OCI-LY7 (cell line): ENCODE measurements around the gene OST4. TPM values are rescaled to one million over a fixed set of nuclear protein-coding genes. Genes with fewer than 3 reads are reported as not detected.

Experiments used
- BruUV-seq: library from RNA; stranded (reverse); fragments of 400-500 nt; replicated peaks from 2 replicates; lab custom pipeline; 2021; lab: Mats Ljungman, UMichigan
- CTCF ChIA-PET: fragments of 300-600 bp; sonication (Branson Sonifier 250); formaldehyde crosslinking; loops from one replicate; lab custom pipeline; 2022; ENCODE audit warnings: antibody characterized with exemption; ENCODE audit not compliant: unreplicated experiment; lab: Charles Lee
- POLR2A ChIA-PET: fragments of 300-600 bp; sonication (Branson Sonifier 250); formaldehyde crosslinking; loops from one replicate; lab custom pipeline; 2022; ENCODE audit warnings: antibody characterized with exemption; lab: Charles Lee
- DNase-seq: peaks from one replicate; pipeline ENCODE4 v3.0.0-alpha.2; 2015; ENCODE audit warnings: low spot score
- H2AFZ ChIP-seq: fragments of 200-600 bp; sonication (generic), shearing (Covaris generic); 2 replicates; pipeline ENCODE4 v1.6.1; 2014; ENCODE audit warnings: mild to moderate bottlenecking, antibody characterized with exemption, low read length, moderate library complexity
- H3K27ac ChIP-seq: fragments of 200-600 bp; sonication (generic); 2 replicates; pipeline ENCODE4 v1.5.1; 2014; ENCODE audit warnings: mixed run types, low read depth, mild to moderate bottlenecking, moderate library complexity, low read length, inconsistent platforms; ENCODE audit not compliant: poor library complexity, severe bottlenecking
- H3K36me3 ChIP-seq: fragments of 200-600 bp; sonication (generic); 2 replicates; pipeline ENCODE4 v1.6.1; 2014; ENCODE audit warnings: mild to moderate bottlenecking, antibody characterized with exemption, low read length, moderate library complexity, mixed read lengths; ENCODE audit not compliant: insufficient read depth
- H3K4me1 ChIP-seq: fragments of 200-600 bp; sonication (generic); 2 replicates; pipeline ENCODE4 v1.5.1; 2014; ENCODE audit warnings: mild to moderate bottlenecking, low read length; ENCODE audit not compliant: insufficient read depth, poor library complexity, severe bottlenecking
- H3K4me2 ChIP-seq: fragments of 200-600 bp; sonication (generic); 2 replicates; pipeline ENCODE4 v1.6.1; 2014; ENCODE audit warnings: mild to moderate bottlenecking, low read length
- H3K4me3 ChIP-seq: fragments of 200-600 bp; sonication (generic); 2 replicates; pipeline ENCODE4 v1.5.1; 2014; ENCODE audit warnings: mild to moderate bottlenecking, low read depth, low read length; ENCODE audit not compliant: poor library complexity, severe bottlenecking
- H3K79me2 ChIP-seq: fragments of 200-600 bp; sonication (generic); 2 replicates; pipeline ENCODE4 v1.6.1; 2016; ENCODE audit warnings: low read depth, mild to moderate bottlenecking, low read length, moderate library complexity, mixed read lengths; ENCODE audit not compliant: insufficient read depth
- H3K9me2 ChIP-seq: fragments of 200-600 bp; sonication (generic); 2 replicates; pipeline ENCODE4 v1.6.1; 2016; ENCODE audit warnings: mild to moderate bottlenecking, low read length, mixed read lengths; ENCODE audit not compliant: insufficient read depth
- H3K9me3 ChIP-seq: fragments of 200-600 bp; sonication (generic); 2 replicates; pipeline ENCODE4 v1.6.1; 2014; ENCODE audit warnings: mild to moderate bottlenecking, mixed run types, low read length, mixed read lengths
- H4K20me1 ChIP-seq: fragments of 200-600 bp; sonication (generic); 2 replicates; pipeline ENCODE4 v1.6.1; 2014; ENCODE audit warnings: mild to moderate bottlenecking, antibody characterized with exemption, low read length, moderate library complexity, mixed read lengths; ENCODE audit not compliant: insufficient read depth
- CTCF ChIP-seq: fragments of 200-600 bp; sonication (generic); conservative IDR thresholded peaks from 2 replicates; pipeline ENCODE4 v1.5.1; 2014; ENCODE audit warnings: mild to moderate bottlenecking, antibody characterized with exemption, low read length, moderate library complexity, mixed read lengths
- EZH2phosphoT487 ChIP-seq: fragments of 200-600 bp; sonication (generic); IDR thresholded peaks from 2 replicates; pipeline ENCODE4 v1.6.1; 2018; ENCODE audit warnings: low read depth, borderline replicate concordance, mild to moderate bottlenecking, mixed run types, antibody characterized with exemption, low read length, moderate library complexity, mixed read lengths
- intact Hi-C: fragments of 100-400 bp; cut with micrococcal nuclease; formaldehyde crosslinking; loops from one replicate; pipeline ENCODE4 v1.10.0; 2022; ENCODE audit not compliant: unreplicated experiment
- total RNA-seq, 2 experiments: library from RNA; depleted of rRNA in 1 of 2; stranded (reverse); fragments of >200 nt in 1 of 2; shearing (Covaris generic) in 1 of 2; gene quantifications; 2 replicates each; pipeline ENCODE4 v1.2.3, GENCODE V29; 2014 to 2022

Gene OST4
- total RNA-seq, 2 experiments from 2014 or later: 214 to 267 TPM

GRCh38 chr2:27092696-27093429 lies 21.4 kb upstream of the OST4 start:
- no TSS peak for BruUV-seq
- Histone ChIP-seq H3K9me3 (no peaks in the 10 kb centered on the region), H3K79me2 (no peaks in the 10 kb centered on the region), H2AFZ (no peak overlapping the region), H4K20me1 (no peaks in the 10 kb centered on the region), H3K4me3 (no peak overlapping the region), H3K9me2 (no peaks in the 10 kb centered on the region), H3K4me1 (peaks cover 26% of the 10 kb centered on the region), H3K36me3 (no peaks in the 10 kb centered on the region), H3K27ac (no peak overlapping the region), H3K4me2 (no peak overlapping the region)
- intact Hi-C loops: no loop called here
- POLR2A ChIA-PET: interaction anchor here (0.5 kb wide), 1 partner anchor 16 kb away, joined by 6 read pairs; no protein-coding TSS in a partner anchor
- no peak for TF ChIP-seq CTCF
- TF ChIP-seq EZH2phosphoT487: no peak
- CTCF ChIA-PET: no interaction called here
- no peak for DNase-seq

- Histone ChIP-seq H4K20me1 (no peaks in the 10 kb centered on the region), H3K4me1 (peaks cover 34% of the 10 kb centered on the region), H3K27ac (no peak overlapping the region), H3K4me3 (no peak overlapping the region), H3K36me3 (no peaks in the 10 kb centered on the region), H3K9me3 (no peaks in the 10 kb centered on the region), H3K4me2 (no peak overlapping the region), H3K9me2 (no peaks in the 10 kb centered on the region), H2AFZ (no peak overlapping the region), H3K79me2 (no peaks in the 10 kb centered on the region)
- no peak for DNase-seq
- no peak for TF ChIP-seq EZH2phosphoT487
- no peak for TF ChIP-seq CTCF
- POLR2A ChIA-PET: interaction anchor here (0.5 to 1.3 kb wide), 2 partner anchors 15 to 201 kb away, joined by 3 to 6 read pairs; no protein-coding TSS in a partner anchor
- intact Hi-C loops: no loop called here
- no TSS peak for BruUV-seq
- CTCF ChIA-PET: no interaction called here
These were observed 20.6 kb upstream of the OST4 start for GRCh38 chr2:27091746-27092695.
